Right ventricle myocardium inferior (tissue), 1 donor: ENCODE results near the gene CA14. TPM values are rescaled to one million over a fixed set of nuclear protein-coding genes. Genes with fewer than 3 reads are reported as not detected.
"Not testable (repeated sequence)": the region's sequence is repeated elsewhere in the genome, so short reads cannot be mapped to it uniquely, and the experiment has no call there.

Experiments
- ATAC-seq: fragments of 200-7000 bp; cut with Tn5 transposase; one replicate; pipeline ENCODE4 v1.9.1; 2020; ENCODE audit warnings: mild to moderate bottlenecking, moderate library complexity
- DNase-seq: peaks from one replicate; pipeline ENCODE4 v3.0.0; 2021; ENCODE audit errors: missing footprints
- intact Hi-C: fragments of 100-400 bp; cut with DNase I; formaldehyde crosslinking; loops from one replicate; pipeline ENCODE4 v1.11.0; 2022
- total RNA-seq: library from RNA; stranded (reverse); fragmentation: NEBNext Ultra II Directional; extraction: Animal tissue kit (Norgen Biotek cat#: 25700); gene quantifications from one replicate; pipeline ENCODE4 v1.2.1, GENCODE V29; 2021
- donor health status: DM: no; HTN: yes; CAD: no; lungs with severe emphysema.

CA14 gene
- total RNA-seq, 1 donor from 2014 or later, result 14.4 TPM

DNA sequence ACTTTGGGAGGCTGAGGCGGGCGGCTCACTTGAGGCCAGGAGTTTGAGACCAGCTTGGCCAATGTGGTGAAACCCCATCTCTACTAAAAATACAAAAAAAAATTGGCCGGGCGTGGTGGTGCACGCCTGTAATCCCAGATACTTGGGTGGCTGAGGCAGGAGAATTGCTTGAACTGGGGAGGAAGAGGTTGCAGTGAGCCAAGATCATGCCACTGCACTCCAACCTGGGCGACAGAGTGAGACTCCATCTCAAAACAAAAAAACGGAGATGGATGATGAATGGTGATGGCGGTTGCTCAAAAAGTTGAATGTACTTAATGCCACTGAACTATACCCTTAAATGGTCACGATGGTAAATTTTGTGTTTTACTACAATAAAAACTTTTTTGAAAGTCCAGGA lies 51.0 kb downstream of the CA14 start:
- DNase-seq, intact Hi-C loops, ATAC-seq: not testable (repeated sequence)

DNA sequence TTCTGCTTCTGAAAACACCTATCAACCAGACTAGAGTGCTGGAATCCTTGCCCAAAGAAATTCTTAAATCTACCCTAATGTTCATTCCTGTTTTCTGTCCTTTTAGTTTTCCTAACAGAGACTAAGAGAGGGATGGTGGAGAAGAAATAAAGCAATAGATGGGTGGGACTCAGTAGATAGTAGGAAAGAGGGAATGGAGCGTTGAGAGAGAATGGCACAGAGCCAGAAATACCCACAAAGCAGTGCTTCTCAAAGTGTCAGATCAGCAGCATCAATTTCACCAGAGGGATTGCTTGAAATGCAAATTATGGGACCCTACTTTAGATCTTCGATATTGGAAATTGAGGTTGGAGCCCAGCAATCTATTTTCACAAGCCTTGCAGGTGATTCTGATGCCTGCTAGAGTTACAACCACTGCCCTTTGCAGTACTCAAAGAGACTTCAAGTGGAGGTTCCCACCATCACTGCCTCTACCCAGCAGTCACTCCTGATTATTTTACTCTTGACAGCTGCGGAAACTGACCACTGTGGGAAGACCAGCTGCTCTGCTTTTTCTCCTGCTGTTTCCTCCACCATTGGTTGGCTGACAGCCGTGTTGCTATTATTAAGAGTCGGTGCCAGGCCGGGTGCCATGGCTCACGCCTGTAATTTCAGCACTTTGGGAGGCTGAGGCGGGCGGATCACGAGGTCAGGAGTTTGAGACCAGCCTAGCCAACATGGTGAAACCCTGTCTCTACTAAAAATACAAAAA lies 52.4 kb downstream of the CA14 start:
- no peak for ATAC-seq
- no peak for DNase-seq
- intact Hi-C loops, result no loop called here

DNA sequence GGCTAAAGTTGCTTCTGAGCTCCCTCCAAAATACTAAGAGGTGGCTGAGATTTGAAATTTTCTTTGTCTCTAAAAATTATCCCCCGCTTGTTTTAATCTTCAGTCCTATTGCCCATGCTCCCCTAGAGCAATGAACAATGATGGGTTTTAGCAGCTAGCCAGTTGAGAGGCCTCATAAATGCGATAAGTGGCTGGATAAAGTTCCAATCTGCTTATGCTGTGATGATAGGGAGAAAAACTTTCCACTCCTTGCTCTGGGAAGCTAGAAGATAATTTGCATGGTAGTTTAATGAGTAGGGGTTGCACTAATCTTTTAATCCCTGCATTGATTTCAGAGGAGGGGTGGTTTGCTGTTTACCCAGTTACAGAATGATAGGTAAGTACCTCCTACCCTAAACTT lies 54.2 kb downstream of the CA14 start:
- intact Hi-C loops, result no loop called here
- DNase-seq (no peak), ATAC-seq (no peak)

Other genes with a start within 250 kb of the CA14 start
- 24.5 TPM for gene OTUD7B, start 247.0 kb upstream of the CA14 start, total RNA-seq
- gene VPS45, start 190.0 kb upstream of the CA14 start, total RNA-seq, result 49.0 TPM
- gene PLEKHO1, start 107.9 kb upstream of the CA14 start, total RNA-seq, result 53.2 TPM
- gene ANP32E, start 21.7 kb upstream of the CA14 start, total RNA-seq, result 28.6 TPM
- 58.7 TPM for gene APH1A, start 11.2 kb downstream of the CA14 start, total RNA-seq
- gene C1orf54, start 15.0 kb downstream of the CA14 start, total RNA-seq, result 15.8 TPM
- gene CIART, start 24.8 kb downstream of the CA14 start, total RNA-seq, result 12.8 TPM
- 70.8 TPM for gene MRPS21, start 36.1 kb downstream of the CA14 start, total RNA-seq
- 21.9 TPM for gene PRPF3, start 63.8 kb downstream of the CA14 start, total RNA-seq
- gene RPRD2, start 106.4 kb downstream of the CA14 start, total RNA-seq, result 23.6 TPM
- gene TARS2, start 229.6 kb downstream of the CA14 start, total RNA-seq, result 29.6 TPM